Activated T-helper 1 cell treated with anti-CD3 and anti-CD28 coated beads, Interleukin-12 subunit alpha, Interleukin-12 subunit beta, Interleukin-2, Interleukin-4 antibody, amounts not matched to agents 30 ng/mL and 10 ng/mL and 1 ng/mL, durations not matched to agents 14 hours and 24 hours and 36 hours (primary cell): ENCODE results near the gene KARS1. TPM values are rescaled to one million over a fixed set of nuclear protein-coding genes. Genes with fewer than 3 reads are reported as not detected.
"Not testable (repeated sequence)": the region's sequence is repeated elsewhere in the genome, so short reads cannot be mapped to it uniquely, and the experiment has no call there.

Experiments used
- DNase-seq: peaks from one replicate; pipeline ENCODE4 v3.0.0; 2021; ENCODE audit warnings: low spot score
- H3K27ac Mint-ChIP-seq: one replicate; pipeline ENCODE4 v1.8.0; 2021; ENCODE audit warnings: mild to moderate bottlenecking, mixed read lengths
- H3K27me3 Mint-ChIP-seq: one replicate; pipeline ENCODE4 v1.8.0; 2022; ENCODE audit warnings: mild to moderate bottlenecking, moderate library complexity, mixed read lengths; ENCODE audit not compliant: insufficient read depth
- H3K36me3 Mint-ChIP-seq: one replicate; pipeline ENCODE4 v1.8.0; 2021; ENCODE audit warnings: low read depth, mixed read lengths
- H3K4me1 Mint-ChIP-seq: one replicate; pipeline ENCODE4 v1.8.0; 2021; ENCODE audit warnings: low read depth, mixed read lengths
- H3K4me3 Mint-ChIP-seq: one replicate; pipeline ENCODE4 v1.8.0; 2021; ENCODE audit warnings: mild to moderate bottlenecking, moderate library complexity, mixed read lengths
- H3K9me3 Mint-ChIP-seq: one replicate; pipeline ENCODE4 v1.8.0; 2021; ENCODE audit warnings: mixed read lengths
- intact Hi-C: fragments of 100-400 bp; cut with micrococcal nuclease; formaldehyde crosslinking; loops from one replicate; pipeline ENCODE4 v1.15.1; 2024
- total RNA-seq: library from RNA; stranded (reverse); gene quantifications from 2 replicates; pipeline ENCODE4 v1.2.3, GENCODE V29; 2022

KARS1 gene
- total RNA-seq, 1 donor from 2014 or later, result 271 TPM

- Mint-ChIP-seq H3K4me1 (peaks cover 22% of the 10 kb centered on the region), H3K9me3 (peaks cover 5% of the 10 kb centered on the region), H3K27me3 (no peaks in the 10 kb centered on the region), H3K27ac (no peak overlapping the region), H3K4me3 (no peak overlapping the region), H3K36me3 (peaks cover 21% of the 10 kb centered on the region)
- intact Hi-C loops, result no loop called here
- DNase-seq, result no peak
These were observed 54.2 kb downstream of the KARS1 start for GRCh38 chr16:75593308-75593707.

- H3K27me3 Mint-ChIP-seq, result not testable (repeated sequence)
These were observed 55.5 kb downstream of the KARS1 start for GRCh38 chr16:75591927-75592326.

GRCh38 chr16:75590920-75591843, 56.3 kb downstream of the KARS1 start:
- Mint-ChIP-seq H3K36me3 (peaks cover 9% of the 10 kb centered on the region), H3K4me1 (peaks cover 22% of the 10 kb centered on the region), H3K4me3 (no peak overlapping the region), H3K9me3 (no peaks in the 10 kb centered on the region), H3K27ac (no peak overlapping the region), H3K27me3 (no peaks in the 10 kb centered on the region)
- DNase-seq, result no peak
- intact Hi-C loops, result no loop called here

More at GRCh38 chr16:75591927-75592326, 55.5 kb downstream of the KARS1 start:
- intact Hi-C loops, H3K9me3 Mint-ChIP-seq, DNase-seq, H3K27ac Mint-ChIP-seq, H3K4me3 Mint-ChIP-seq: not testable (repeated sequence)
- Mint-ChIP-seq H3K36me3 (peaks cover 11% of the 10 kb centered on the region), H3K4me1 (peaks cover 22% of the 10 kb centered on the region)

GRCh38 chr16:75589306-75589705, 58.2 kb downstream of the KARS1 start:
- H3K4me1 Mint-ChIP-seq, result peaks cover 14% of the 10 kb centered on the region
- no peaks in the 10 kb centered on the region for H3K27me3 Mint-ChIP-seq
- intact Hi-C loops, result no loop called here
- H3K9me3 Mint-ChIP-seq, result no peaks in the 10 kb centered on the region
- H3K36me3 Mint-ChIP-seq, result peaks cover 3% of the 10 kb centered on the region
- no peak for DNase-seq
- no peak overlapping the region for H3K4me3 Mint-ChIP-seq
- no peak overlapping the region for H3K27ac Mint-ChIP-seq

GRCh38 chr16:75588716-75589115, 58.7 kb downstream of the KARS1 start:
- H3K9me3 Mint-ChIP-seq, result no peaks in the 10 kb centered on the region
- no peaks in the 10 kb centered on the region for H3K27me3 Mint-ChIP-seq
- no peak overlapping the region for H3K4me3 Mint-ChIP-seq
- no peak for DNase-seq
- peaks cover 2% of the 10 kb centered on the region for H3K36me3 Mint-ChIP-seq
- no peak overlapping the region for H3K27ac Mint-ChIP-seq
- peaks cover 9% of the 10 kb centered on the region for H3K4me1 Mint-ChIP-seq
- intact Hi-C loops, result no loop called here

GRCh38 chr16:75584108-75584507, 63.4 kb downstream of the KARS1 start:
- H3K27me3 Mint-ChIP-seq, result no peaks in the 10 kb centered on the region
- no peak overlapping the region for H3K4me3 Mint-ChIP-seq
- H3K9me3 Mint-ChIP-seq, result no peaks in the 10 kb centered on the region
- intact Hi-C loops, result no loop called here
- H3K27ac Mint-ChIP-seq, result no peak overlapping the region
- DNase-seq, result no peak
- H3K4me1 Mint-ChIP-seq, result peaks cover 7% of the 10 kb centered on the region
- peaks cover 10% of the 10 kb centered on the region for H3K36me3 Mint-ChIP-seq

- Mint-ChIP-seq H3K36me3 (peaks cover 25% of the 10 kb centered on the region), H3K9me3 (no peaks in the 10 kb centered on the region), H3K27ac (no peak overlapping the region), H3K27me3 (no peaks in the 10 kb centered on the region), H3K4me3 (no peak overlapping the region), H3K4me1 (peaks cover 18% of the 10 kb centered on the region)
- intact Hi-C loops, result no loop called here
- no peak for DNase-seq
These were observed 68.1 kb downstream of the KARS1 start for GRCh38 chr16:75579281-75579834.

GRCh38 chr16:75578725-75579124, 68.7 kb downstream of the KARS1 start:
- Mint-ChIP-seq H3K36me3 (peaks cover 25% of the 10 kb centered on the region), H3K9me3 (no peaks in the 10 kb centered on the region), H3K4me1 (peaks cover 18% of the 10 kb centered on the region), H3K4me3 (no peak overlapping the region), H3K27me3 (no peaks in the 10 kb centered on the region), H3K27ac (no peak overlapping the region)
- DNase-seq, result no peak
- intact Hi-C loops, result no loop called here

- Mint-ChIP-seq H3K27ac (no peak overlapping the region), H3K9me3 (no peaks in the 10 kb centered on the region), H3K27me3 (no peaks in the 10 kb centered on the region), H3K4me1 (peaks cover 18% of the 10 kb centered on the region), H3K36me3 (peaks cover 25% of the 10 kb centered on the region), H3K4me3 (no peak overlapping the region)
- DNase-seq, result no peak
- intact Hi-C loops, result no loop called here
These were observed 69.3 kb downstream of the KARS1 start for GRCh38 chr16:75578212-75578611.

Other genes starting within 250 kb of the KARS1 start
- 35.4 TPM in 2 replicates for gene CFDP1, start 214.2 kb downstream of the KARS1 start, total RNA-seq
- 42.1 and 42.7 TPM in 2 replicates for gene TMEM170A, start 183.0 kb downstream of the KARS1 start, total RNA-seq
- gene CHST6, start 152.2 kb downstream of the KARS1 start, total RNA-seq, result not detected in 2 replicates
- gene CHST5, start 111.6 kb downstream of the KARS1 start, total RNA-seq, result not detected in 2 replicates
- 4.5 and 4.7 TPM in 2 replicates for gene TMEM231, start 91.4 kb downstream of the KARS1 start, total RNA-seq
- 62.7 and 69.5 TPM in 2 replicates for gene GABARAPL2, start 81.3 kb downstream of the KARS1 start, total RNA-seq
- 59.0 and 60.9 TPM in 2 replicates for gene ADAT1, start 24.4 kb downstream of the KARS1 start, total RNA-seq
- 94.3 and 98.5 TPM in 2 replicates for gene TERF2IP, start 108 bp upstream of the KARS1 start, total RNA-seq
- not detected in 2 replicates for gene CPHXL2, start 29.3 kb upstream of the KARS1 start, total RNA-seq
- gene DUXB, start 53.8 kb upstream of the KARS1 start, total RNA-seq, result not detected in 2 replicates
- not detected in 2 replicates for gene CPHXL, start 78.8 kb upstream of the KARS1 start, total RNA-seq